Liver (tissue), 3 donors: ENCODE measurements around the gene TBX5.

Experiments used
- CTCF ChIP-seq: fragments of 150-350 bp; IDR thresholded peaks from 2 replicates; pipeline ENCODE4 v1.5.1; 2017; ENCODE audit warnings: improper control_type of control experiment, low read depth, low read length; ENCODE audit not compliant: missing input control
- HNF4A ChIP-seq, 2 donors: conservative IDR thresholded peaks; 2 replicates each; pipeline ENCODE4 v1.6.1; 2016; ENCODE audit warnings: antibody characterized with exemption in 2 of 2, mild to moderate bottlenecking in 2 of 2
- MAX ChIP-seq: IDR thresholded peaks from 2 replicates; pipeline ENCODE4 v1.6.1; 2016; ENCODE audit warnings: antibody characterized with exemption
- REST ChIP-seq: IDR thresholded peaks from 2 replicates; pipeline ENCODE4 v1.6.1; 2016; ENCODE audit warnings: antibody characterized with exemption, mild to moderate bottlenecking
- SP1 ChIP-seq: IDR thresholded peaks from 2 replicates; pipeline ENCODE4 v1.6.1; 2018; ENCODE audit warnings: antibody characterized with exemption, mild to moderate bottlenecking
- TAF1 ChIP-seq: conservative IDR thresholded peaks from 2 replicates; pipeline ENCODE4 v1.6.1; 2016; ENCODE audit warnings: antibody characterized with exemption, mild to moderate bottlenecking
- donor health status: healthy.
- donor health status: healthy.

- TF ChIP-seq CTCF: no peak
- TF ChIP-seq MAX: no peak
- no peak for TF ChIP-seq SP1
- TF ChIP-seq REST: no peak
- TF ChIP-seq HNF4A (conservative IDR thresholded peaks at IDR 0.05): no peak
- no peak for TF ChIP-seq TAF1
Measured at GRCh38 chr12:114328292-114328691, 77.7 kb downstream of the TBX5 start.
